DOHH2 (cell line): ENCODE data around the gene CFAP73.

ENCODE experiments used
- H3F3A ChIP-seq: fragments of 200-600 bp; sonication (generic), shearing (Covaris generic); 2 replicates; pipeline ENCODE4 v1.6.0; 2016; ENCODE audit warnings: antibody characterized with exemption, mild to moderate bottlenecking; ENCODE audit not compliant: control insufficient read depth, insufficient read depth
- H3K27ac ChIP-seq: fragments of 200-600 bp; sonication (generic); 2 replicates; pipeline ENCODE4 v1.5.1; 2014; ENCODE audit warnings: low read depth, mild to moderate bottlenecking, low read length, moderate library complexity
- H3K27me3 ChIP-seq: fragments of 200-600 bp; sonication (generic); 2 replicates; pipeline ENCODE4 v1.6.1; 2014; ENCODE audit warnings: mild to moderate bottlenecking, low read length, mixed read lengths; ENCODE audit not compliant: control insufficient read depth
- H3K36me3 ChIP-seq: fragments of 200-600 bp; sonication (generic); 2 replicates; pipeline ENCODE4 v1.6.1; 2014; ENCODE audit warnings: mild to moderate bottlenecking, low read length, moderate library complexity, mixed read lengths; ENCODE audit not compliant: control insufficient read depth
- H3K4me1 ChIP-seq: fragments of 200-600 bp; sonication (generic); 2 replicates; pipeline ENCODE4 v1.6.1; 2014; ENCODE audit warnings: mild to moderate bottlenecking, low read length, mixed read lengths; ENCODE audit not compliant: control insufficient read depth
- H3K4me2 ChIP-seq: fragments of 200-600 bp; sonication (generic); 2 replicates; pipeline ENCODE4 v1.6.0; 2014; ENCODE audit warnings: mild to moderate bottlenecking, low read length, moderate library complexity
- H3K4me3 ChIP-seq: fragments of 200-600 bp; sonication (generic); 2 replicates; pipeline ENCODE4 v1.5.1; 2014; ENCODE audit warnings: mild to moderate bottlenecking, low read length, mixed read lengths
- H3K79me2 ChIP-seq: fragments of 200-600 bp; sonication (generic); 2 replicates; pipeline ENCODE4 v1.6.1; 2014; ENCODE audit warnings: mild to moderate bottlenecking, low read length, mixed read lengths; ENCODE audit not compliant: control insufficient read depth
- H3K9me2 ChIP-seq: fragments of 200-600 bp; sonication (generic); replicated peaks from 2 replicates; pipeline ENCODE4 v1.6.1; 2014; ENCODE audit warnings: mild to moderate bottlenecking, low read length, mixed read lengths; ENCODE audit not compliant: control insufficient read depth
- H3K9me3 ChIP-seq: fragments of 200-600 bp; sonication (generic); 2 replicates; pipeline ENCODE4 v1.6.1; 2014; ENCODE audit warnings: antibody characterized with exemption, low read length, mixed read lengths; ENCODE audit not compliant: control insufficient read depth, insufficient read depth
- H4K20me1 ChIP-seq: fragments of 200-600 bp; sonication (generic); 2 replicates; pipeline ENCODE4 v1.6.0; 2014; ENCODE audit warnings: low read depth, mild to moderate bottlenecking, antibody characterized with exemption, low read length, moderate library complexity; ENCODE audit not compliant: control insufficient read depth, insufficient read depth
- EZH2phosphoT487 ChIP-seq: fragments of 200-600 bp; sonication (generic); IDR thresholded peaks from 2 replicates; pipeline ENCODE4 v1.6.1; 2017; ENCODE audit warnings: borderline replicate concordance, mild to moderate bottlenecking, antibody characterized with exemption, low read length, moderate library complexity, mixed read lengths
- TF ChIP-seq, protein P1 (sequence below): fragments of 200-600 bp; sonication (generic); IDR thresholded peaks from one replicate; pipeline ENCODE4 v1.5.1; 2014; ENCODE audit warnings: antibody characterized with exemption, mild to moderate bottlenecking, low read depth, low read length; ENCODE audit not compliant: poor library complexity, severe bottlenecking

The CFAP73 gene

DNA sequence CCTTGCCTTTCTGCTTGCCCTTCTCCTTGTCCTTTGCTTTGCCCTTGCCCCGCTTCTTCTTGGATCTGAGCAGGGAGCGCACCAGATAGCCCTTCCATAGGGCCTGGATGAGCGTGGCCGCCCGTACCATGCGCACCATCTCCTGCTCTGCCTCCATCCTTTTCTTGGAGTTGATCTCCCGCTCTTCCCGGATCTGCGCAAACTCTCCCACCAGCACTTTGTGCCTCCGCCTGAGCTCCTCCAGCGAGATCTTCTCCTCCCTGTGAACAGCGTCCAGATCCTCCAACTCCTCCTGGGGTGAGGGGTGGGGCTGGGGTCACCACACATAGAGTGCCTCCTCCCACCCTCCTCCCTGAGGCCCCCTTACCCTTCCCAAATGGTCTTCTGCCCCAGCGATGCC, 46.1 kb downstream of the CFAP73 start:
- no peak overlapping the region for H3K4me2 ChIP-seq
- H3K27ac ChIP-seq = no peak overlapping the region
- H3K4me3 ChIP-seq = no peak overlapping the region
- TF ChIP-seq, protein P1, sequence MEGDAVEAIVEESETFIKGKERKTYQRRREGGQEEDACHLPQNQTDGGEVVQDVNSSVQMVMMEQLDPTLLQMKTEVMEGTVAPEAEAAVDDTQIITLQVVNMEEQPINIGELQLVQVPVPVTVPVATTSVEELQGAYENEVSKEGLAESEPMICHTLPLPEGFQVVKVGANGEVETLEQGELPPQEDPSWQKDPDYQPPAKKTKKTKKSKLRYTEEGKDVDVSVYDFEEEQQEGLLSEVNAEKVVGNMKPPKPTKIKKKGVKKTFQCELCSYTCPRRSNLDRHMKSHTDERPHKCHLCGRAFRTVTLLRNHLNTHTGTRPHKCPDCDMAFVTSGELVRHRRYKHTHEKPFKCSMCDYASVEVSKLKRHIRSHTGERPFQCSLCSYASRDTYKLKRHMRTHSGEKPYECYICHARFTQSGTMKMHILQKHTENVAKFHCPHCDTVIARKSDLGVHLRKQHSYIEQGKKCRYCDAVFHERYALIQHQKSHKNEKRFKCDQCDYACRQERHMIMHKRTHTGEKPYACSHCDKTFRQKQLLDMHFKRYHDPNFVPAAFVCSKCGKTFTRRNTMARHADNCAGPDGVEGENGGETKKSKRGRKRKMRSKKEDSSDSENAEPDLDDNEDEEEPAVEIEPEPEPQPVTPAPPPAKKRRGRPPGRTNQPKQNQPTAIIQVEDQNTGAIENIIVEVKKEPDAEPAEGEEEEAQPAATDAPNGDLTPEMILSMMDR = no peak
- TF ChIP-seq EZH2phosphoT487 = no peak
- H3K27me3 ChIP-seq = no peaks in the 10 kb centered on the region
- H3F3A ChIP-seq = peaks cover 11% of the 10 kb centered on the region
- no peaks in the 10 kb centered on the region for H3K9me3 ChIP-seq
- H3K36me3 ChIP-seq = peaks cover 46% of the 10 kb centered on the region
- H3K9me2 ChIP-seq = no peaks in the 10 kb centered on the region
- H4K20me1 ChIP-seq = no peaks in the 10 kb centered on the region
- H3K79me2 ChIP-seq = peaks cover 7% of the 10 kb centered on the region; the same call in 1 of the 2 replicates
- peaks cover 35% of the 10 kb centered on the region for H3K4me1 ChIP-seq

DNA sequence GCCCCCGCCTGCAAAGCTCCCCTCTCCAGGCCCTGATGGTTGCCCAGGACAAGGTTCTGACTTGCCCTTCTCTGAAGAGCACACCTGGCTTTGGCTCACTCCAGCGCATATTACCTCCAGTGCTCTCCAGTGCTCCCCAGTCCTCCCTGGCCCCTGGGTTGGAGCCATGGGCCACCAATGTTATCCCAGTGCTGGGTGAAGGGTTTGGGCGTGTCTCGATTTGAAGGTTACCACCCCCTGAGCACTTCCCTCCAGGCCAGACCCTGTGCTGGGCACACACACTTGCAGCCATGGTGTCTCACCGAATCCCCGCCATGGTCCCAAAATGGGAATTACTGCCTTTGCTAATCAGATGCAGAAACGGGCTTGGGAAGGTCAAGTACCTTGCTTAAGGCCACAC, 47.1 kb downstream of the CFAP73 start:
- TF ChIP-seq EZH2phosphoT487 = no peak
- TF ChIP-seq, protein P1 = no peak
- Histone ChIP-seq H4K20me1 (no peaks in the 10 kb centered on the region), H3K27me3 (no peaks in the 10 kb centered on the region), H3K9me3 (no peaks in the 10 kb centered on the region), H3K4me3 (no peak overlapping the region), H3K4me1 (peaks cover 32% of the 10 kb centered on the region), H3K4me2 (no peak overlapping the region), H3K79me2 (no peaks in the 10 kb centered on the region), H3F3A (peaks cover 11% of the 10 kb centered on the region), H3K36me3 (peaks cover 40% of the 10 kb centered on the region), H3K27ac (no peak overlapping the region), H3K9me2 (no peaks in the 10 kb centered on the region)

DNA sequence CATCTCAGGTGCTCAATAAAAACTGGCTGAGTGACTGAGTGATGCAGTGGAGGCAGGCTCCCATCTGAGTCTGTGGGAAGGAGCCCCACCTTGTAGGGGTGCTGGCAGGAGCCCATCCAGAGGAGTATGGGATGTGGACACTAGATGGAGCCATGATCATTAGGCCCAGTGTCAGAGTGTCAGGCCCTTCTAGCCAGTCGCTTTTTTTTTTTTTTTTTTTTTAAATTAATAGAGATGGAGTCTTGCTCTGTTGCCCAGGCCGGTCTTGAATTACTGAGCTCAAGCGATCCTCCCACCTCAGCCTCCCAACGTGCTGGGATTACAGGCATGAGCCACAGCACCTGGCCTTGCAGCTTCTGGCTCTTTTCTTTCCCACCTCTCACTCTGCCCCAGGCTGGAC, 47.5 kb downstream of the CFAP73 start:
- peaks cover 40% of the 10 kb centered on the region for H3K36me3 ChIP-seq
- no peaks in the 10 kb centered on the region for H3K9me3 ChIP-seq
- peaks cover 11% of the 10 kb centered on the region for H3F3A ChIP-seq
- peak overlapping the region; percentile 47; the same call in 1 of the 2 replicates for H3K27ac ChIP-seq
- no peaks in the 10 kb centered on the region for H4K20me1 ChIP-seq
- H3K4me3 ChIP-seq = no peak overlapping the region
- H3K27me3 ChIP-seq = no peaks in the 10 kb centered on the region
- peaks cover 3% of the 10 kb centered on the region for H3K79me2 ChIP-seq
- TF ChIP-seq EZH2phosphoT487 = no peak
- TF ChIP-seq, protein P1 = peak; percentile 64
- H3K4me2 ChIP-seq = peak overlapping the region; percentile 14
- no peaks in the 10 kb centered on the region for H3K9me2 ChIP-seq
- H3K4me1 ChIP-seq = peaks cover 33% of the 10 kb centered on the region
